GM12892 (cell line): Measurements from ENCODE around the gene UBASH3B. TPM values are rescaled to one million over a fixed set of nuclear protein-coding genes. Genes with fewer than 3 reads are reported as not detected.
"Not testable (repeated sequence)": the region's sequence is repeated elsewhere in the genome, so short reads cannot be mapped to it uniquely, and the experiment has no call there.

Source experiments
- DNase-seq: peaks from one replicate; pipeline ENCODE4 v3.0.0; 2011; ENCODE audit not compliant: insufficient read length
- FAIRE-seq: peaks from 2 replicates; lab custom pipeline; 2011; peaks lifted over from hg19 to GRCh38; lab: Jason Lieb, UNC
- POLR2A ChIP-seq: IDR thresholded peaks from 2 replicates; pipeline ENCODE4 v1.6.1; 2011; ENCODE audit warnings: low read depth, low read length, control low read depth
- POLR2AphosphoS5 ChIP-seq: IDR thresholded peaks from 2 replicates; pipeline ENCODE4 v1.6.1; 2011; ENCODE audit warnings: low read depth, low read length, control low read depth
- TAF1 ChIP-seq: IDR thresholded peaks from 2 replicates; pipeline ENCODE4 v1.6.1; 2011; ENCODE audit warnings: low read depth, mild to moderate bottlenecking, control low read depth, low read length, borderline replicate concordance
- polyA plus RNA-seq: library from polyadenylated mRNA; unstranded; fragments of >200 nt; gene quantifications from one replicate; pipeline ENCODE4 v1.2.1, GENCODE V29; 2012; ENCODE audit warnings: missing spikeins, inconsistent platforms; ENCODE audit not compliant: missing spikeins

UBASH3B gene, protein sequence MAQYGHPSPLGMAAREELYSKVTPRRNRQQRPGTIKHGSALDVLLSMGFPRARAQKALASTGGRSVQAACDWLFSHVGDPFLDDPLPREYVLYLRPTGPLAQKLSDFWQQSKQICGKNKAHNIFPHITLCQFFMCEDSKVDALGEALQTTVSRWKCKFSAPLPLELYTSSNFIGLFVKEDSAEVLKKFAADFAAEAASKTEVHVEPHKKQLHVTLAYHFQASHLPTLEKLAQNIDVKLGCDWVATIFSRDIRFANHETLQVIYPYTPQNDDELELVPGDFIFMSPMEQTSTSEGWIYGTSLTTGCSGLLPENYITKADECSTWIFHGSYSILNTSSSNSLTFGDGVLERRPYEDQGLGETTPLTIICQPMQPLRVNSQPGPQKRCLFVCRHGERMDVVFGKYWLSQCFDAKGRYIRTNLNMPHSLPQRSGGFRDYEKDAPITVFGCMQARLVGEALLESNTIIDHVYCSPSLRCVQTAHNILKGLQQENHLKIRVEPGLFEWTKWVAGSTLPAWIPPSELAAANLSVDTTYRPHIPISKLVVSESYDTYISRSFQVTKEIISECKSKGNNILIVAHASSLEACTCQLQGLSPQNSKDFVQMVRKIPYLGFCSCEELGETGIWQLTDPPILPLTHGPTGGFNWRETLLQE
- polyA plus RNA-seq: 6.4 TPM

DNA sequence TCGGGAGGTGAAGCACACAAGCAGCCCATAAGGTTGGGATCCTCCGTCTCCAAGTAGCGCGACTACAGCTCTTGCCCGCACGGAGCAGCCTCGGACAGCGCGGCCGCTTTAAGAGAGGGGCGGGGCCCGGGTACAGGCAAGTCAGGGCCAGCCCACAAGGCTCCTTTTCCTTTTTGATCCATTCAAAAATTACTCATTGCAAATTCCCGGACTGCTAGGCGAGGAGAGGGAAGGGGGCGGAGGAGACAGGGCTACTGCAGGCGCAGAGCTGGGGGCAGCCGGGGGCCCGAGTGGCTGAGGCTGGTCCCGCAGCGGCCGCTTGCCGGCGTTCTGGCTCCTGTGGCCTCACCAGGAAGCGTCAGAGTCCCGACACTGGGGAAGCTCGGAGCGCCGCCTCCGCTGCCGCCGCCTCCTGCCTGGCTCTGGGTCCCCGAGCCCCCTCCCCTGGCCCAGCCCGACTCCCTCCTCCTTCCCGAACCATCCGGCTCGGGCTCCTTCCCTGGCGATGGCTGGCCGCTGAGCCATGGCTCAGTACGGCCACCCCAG is at the start of gene UBASH3B:
Gene UBASH3B, plus strand, starts transcription at position 196 of the 546 bp plus-strand sequence. Its CDS starts 328 bp downstream, at position 524.
- TF ChIP-seq TAF1 (no peak), POLR2AphosphoS5 (no peak), POLR2A (no peak)
- FAIRE-seq (no peak), DNase-seq (peak; percentile 59)

DNA sequence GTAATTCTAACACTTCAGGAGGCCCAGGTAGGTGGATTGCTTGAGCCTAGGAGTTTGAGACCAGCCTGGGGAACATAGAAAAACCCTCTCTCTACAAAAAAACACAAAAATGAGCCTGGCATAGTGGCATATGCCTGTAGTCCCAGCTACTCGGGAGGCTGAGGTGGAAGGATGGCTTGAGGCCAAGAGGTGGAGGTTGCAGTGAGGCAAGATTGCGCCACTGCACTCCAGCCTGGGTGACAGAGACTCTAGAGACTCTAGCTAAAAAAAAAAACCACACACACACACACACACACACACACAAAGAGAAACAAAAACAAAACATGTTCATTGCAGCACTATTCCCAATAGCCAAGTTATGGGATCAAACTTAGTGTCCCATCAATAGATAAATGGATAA is 48.4 kb upstream of the UBASH3B start:
- FAIRE-seq, DNase-seq: not testable (repeated sequence)

DNA sequence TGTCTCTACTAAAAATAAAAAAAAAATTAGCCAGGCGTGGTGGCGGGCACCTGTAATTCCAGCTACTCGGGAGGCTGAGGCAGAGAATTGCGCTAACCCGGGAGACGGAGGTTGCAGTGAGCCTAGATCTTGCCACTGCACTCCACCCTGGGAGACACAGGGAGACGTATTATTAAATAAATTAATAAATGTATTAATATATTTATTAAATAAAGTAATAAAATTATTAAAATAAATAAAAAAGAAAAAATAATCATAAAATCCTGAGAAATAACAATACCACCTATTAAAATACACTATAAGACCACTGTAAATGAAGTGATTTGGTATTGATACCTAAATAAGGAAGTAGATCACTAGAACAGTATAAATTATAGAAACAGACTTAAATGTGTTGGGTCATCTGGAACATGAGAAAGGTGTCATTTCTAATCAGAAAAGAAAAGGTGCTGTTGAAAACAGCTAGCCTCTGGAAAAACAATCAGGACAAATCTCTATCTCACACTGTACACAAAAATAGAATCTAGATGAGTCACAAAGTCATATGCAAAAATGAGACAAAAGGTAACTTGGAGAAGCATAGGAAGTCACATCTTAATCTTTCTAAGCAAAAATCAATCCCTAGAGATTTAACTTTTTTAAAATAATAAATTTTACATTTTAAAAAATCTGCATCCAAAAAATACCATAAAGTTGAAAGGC is 43.2 kb upstream of the UBASH3B start:
- FAIRE-seq: no peak
- no peak for DNase-seq
- TF ChIP-seq POLR2AphosphoS5 (no peak), TAF1 (no peak), POLR2A (no peak)

DNA sequence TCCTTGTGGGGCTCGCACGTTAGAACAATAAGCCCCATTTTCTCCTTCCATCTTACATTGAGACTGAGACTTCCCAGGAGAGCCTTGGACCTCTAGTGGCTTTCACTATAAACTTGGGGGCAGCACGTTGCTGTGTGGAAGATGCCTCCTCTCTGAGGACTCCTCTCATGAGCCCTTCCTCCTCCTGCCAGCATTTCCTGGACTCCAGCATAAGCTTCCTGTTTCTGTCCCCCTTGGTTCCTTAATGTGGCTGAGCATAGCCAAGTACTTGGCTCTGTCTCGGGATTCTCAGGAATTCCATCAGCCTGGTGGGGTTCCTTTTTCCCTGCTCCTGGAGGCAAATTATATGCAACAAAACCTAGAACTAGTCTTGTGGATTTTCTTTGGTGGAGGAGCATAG is 38.8 kb upstream of the UBASH3B start:
- DNase-seq (no peak), FAIRE-seq (peak; percentile 27)
- no peak for TF ChIP-seq POLR2A
- TF ChIP-seq POLR2AphosphoS5: no peak

DNA sequence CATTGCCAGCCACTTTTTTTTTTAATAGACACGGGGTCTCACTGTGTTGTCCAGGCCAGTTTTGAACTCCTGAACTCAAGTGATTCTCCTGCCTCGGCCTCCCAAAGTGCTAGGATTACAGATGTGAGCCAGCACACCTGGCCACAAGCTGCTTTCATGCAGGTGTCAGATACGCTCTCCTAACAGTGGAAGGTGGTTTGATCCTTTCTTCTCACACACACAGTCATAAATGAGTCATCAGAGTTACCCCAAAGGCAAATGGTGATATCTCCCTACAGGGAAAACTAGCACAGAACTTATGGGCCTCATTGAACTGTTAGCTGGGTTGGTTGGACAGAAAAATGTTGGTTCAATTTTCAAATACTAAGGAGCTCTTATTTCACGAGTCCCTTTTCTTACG is 38.2 kb upstream of the UBASH3B start:
- FAIRE-seq: no peak
- TF ChIP-seq POLR2A (no peak), POLR2AphosphoS5 (no peak), TAF1 (no peak)
- DNase-seq: no peak

DNA sequence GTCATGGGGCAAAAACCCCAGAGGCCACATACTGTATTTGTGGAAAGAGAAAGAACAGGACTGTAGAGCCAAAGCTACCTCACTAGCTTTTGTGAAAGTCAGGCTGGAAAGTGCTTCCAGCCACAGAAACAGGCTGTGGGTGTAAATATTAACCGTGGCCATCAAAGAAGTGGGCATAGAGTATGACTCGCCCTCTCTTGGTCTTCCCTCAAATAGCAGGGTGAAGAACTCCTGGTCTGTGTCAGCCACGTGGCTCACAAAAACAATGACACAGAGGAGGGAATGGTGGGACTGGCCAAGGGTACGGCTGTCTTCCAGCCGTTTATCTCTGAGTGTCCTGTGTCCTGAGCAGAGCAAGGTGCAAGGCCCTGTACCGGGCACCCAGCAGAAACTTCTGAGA is 37.6 kb upstream of the UBASH3B start:
- no peak for TF ChIP-seq POLR2AphosphoS5
- TF ChIP-seq TAF1: no peak
- TF ChIP-seq POLR2A: no peak
- FAIRE-seq (no peak), DNase-seq (no peak)

DNA sequence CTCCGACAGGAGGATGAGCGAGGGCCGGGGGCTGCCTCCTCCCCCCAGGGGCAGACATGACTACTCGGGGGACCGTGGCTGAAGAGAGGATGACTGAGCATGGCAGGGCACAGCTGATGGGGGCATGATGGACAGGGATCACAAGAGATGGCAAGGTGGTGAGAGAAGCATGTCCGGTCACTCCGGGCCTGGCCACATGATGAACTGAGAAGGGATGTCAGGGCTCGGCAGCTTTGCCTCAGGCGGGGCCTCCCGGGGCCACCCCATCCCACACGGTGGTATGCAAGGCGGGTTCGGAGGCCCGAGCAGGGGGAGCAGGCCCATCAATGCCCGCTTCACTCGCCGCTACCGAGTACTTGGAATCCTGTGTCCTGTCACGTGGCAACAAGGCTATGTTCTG is 36.6 kb upstream of the UBASH3B start:
- no peak for TF ChIP-seq POLR2A
- no peak for TF ChIP-seq POLR2AphosphoS5
- TF ChIP-seq TAF1: no peak
- no peak for DNase-seq
- FAIRE-seq: no peak

DNA sequence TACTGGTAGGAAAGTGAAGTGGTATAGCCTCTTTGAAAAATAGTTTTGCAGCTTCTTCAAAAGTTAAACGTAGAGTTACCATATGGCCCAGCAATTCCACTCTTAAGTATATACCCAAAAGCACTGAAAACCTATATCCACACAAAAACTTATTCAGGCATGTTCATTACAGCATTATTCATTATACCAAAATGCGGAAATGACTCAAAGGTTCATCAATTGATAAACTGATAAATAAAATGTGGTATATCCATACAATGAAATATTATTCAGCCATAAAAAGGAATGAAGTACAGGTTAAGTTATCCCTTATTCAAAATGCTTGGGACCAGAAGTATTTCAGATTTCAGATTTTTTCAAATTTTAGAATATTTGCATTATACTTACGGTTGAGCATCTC is 35.8 kb upstream of the UBASH3B start:
- TF ChIP-seq POLR2AphosphoS5 (no peak), TAF1 (no peak), POLR2A (no peak)
- FAIRE-seq (no peak), DNase-seq (no peak)

DNA sequence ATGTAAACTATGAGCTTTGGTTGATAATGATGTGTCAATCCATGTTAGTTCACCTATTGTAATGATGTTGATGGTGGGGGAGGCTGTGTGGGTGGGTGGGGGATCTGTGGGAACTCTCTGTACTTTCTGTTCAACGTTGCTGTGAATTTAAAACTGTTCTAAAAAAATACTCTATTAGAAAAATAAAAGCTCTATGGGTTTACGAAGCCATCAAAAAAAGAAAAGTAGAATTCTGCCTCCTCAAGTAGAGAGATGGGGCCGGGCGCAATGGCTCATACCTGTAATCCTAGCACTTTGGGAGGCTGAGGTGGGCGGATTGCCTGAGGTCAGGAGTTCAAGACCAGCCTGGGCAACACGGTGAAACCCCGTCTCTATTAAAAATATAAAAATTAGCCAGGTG is 30.0 kb upstream of the UBASH3B start:
- not testable (repeated sequence) for FAIRE-seq, DNase-seq

DNA sequence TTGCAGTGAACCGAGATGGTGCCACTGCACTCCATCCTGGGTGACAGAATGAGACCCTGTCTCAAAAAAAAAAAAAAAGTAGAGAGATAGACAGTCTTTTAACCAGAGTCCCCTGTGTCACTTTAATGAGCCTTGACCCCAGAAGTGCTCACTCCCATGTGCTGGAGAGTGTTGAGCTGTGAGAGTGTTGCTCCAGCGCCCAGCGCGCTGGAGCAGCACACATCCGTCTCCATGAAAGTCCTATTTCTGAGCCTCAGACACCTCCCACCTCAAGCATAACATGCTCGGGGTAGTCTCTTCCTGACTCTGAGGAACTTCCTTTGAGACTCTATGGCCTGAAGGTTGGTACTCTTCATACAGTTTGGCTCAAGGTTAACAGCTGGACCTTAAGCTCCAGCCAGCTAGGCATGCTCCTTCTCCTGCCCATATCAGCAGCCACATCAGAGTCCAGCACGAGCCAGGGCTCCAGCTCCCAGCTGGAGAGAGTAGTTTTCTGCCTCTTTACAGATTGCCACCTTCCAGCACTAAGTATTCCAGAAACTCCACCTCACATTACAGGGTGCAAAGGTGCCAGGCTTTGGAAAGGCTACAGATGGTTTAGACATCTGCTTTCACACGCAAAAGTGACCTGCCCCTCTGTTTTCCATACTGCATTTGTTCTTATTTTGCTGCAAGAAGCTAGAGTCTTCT is 29.4 kb upstream of the UBASH3B start:
- no peak for DNase-seq
- no peak for TF ChIP-seq POLR2A
- TF ChIP-seq TAF1: no peak
- TF ChIP-seq POLR2AphosphoS5: no peak
- no peak for FAIRE-seq

DNA sequence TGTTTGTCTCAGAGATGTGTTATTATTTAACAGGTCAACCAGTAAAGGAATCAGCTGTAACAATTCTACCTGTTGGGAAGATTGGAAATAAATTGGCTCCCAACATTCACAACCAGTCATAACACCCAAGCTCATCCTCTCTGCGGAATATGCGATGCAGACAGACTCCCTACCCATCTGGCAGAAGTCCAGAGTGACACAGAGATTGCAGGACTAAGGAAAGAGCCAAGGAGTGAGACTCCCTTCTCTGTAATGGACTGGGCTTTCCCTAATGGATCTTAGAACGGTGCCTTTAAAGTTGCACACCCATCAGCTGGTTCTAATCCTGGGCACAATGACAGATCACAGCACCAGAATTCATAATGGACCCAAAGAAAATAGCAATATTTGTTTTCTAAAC is 27.8 kb upstream of the UBASH3B start:
- no peak for TF ChIP-seq POLR2AphosphoS5
- TF ChIP-seq POLR2A: no peak
- no peak for TF ChIP-seq TAF1
- no peak for FAIRE-seq
- DNase-seq: no peak
